HCT116 (cell line): Measurements from ENCODE around the gene PPP1R27. TPM values are rescaled to one million over a fixed set of nuclear protein-coding genes. Genes with fewer than 3 reads are reported as not detected.

Source experiments
- ATAC-seq: fragments of 200-7000 bp; cut with Tn5 transposase; 2 replicates; pipeline ENCODE4 v1.9.1; 2020; ENCODE audit warnings: mild to moderate bottlenecking, moderate library complexity
- BruUV-seq: library from RNA; stranded (reverse); fragments of 400-500 nt; replicated peaks from 2 replicates; lab custom pipeline; 2021; lab: Mats Ljungman, UMichigan
- CTCF ChIA-PET: fragments of 300-600 bp; sonication (Branson Sonifier 250); formaldehyde crosslinking; loops from one replicate; lab custom pipeline; 2021; ENCODE audit warnings: antibody characterized with exemption; lab: Charles Lee
- POLR2A ChIA-PET: fragments of 300-600, 350-600 bp; sonication (Branson Sonifier 250); formaldehyde crosslinking; loops from one replicate; lab custom pipeline; 2021; ENCODE audit warnings: antibody characterized with exemption; lab: Charles Lee
- RAD21 ChIA-PET, 2 experiments: fragments of 300-600 bp; sonication (Branson Sonifier 250); formaldehyde crosslinking; loops; one replicate each; lab custom pipeline; 2023; ENCODE audit warnings: low total read pairs in 2 of 2; ENCODE audit not compliant: uncharacterized antibody in 2 of 2, unreplicated experiment in 2 of 2, low non-redundant PET in 1 of 2; lab: Charles Lee
- DNase-seq: peaks from one replicate; pipeline ENCODE4 v3.0.0-alpha.2; 2010; ENCODE audit warnings: low read depth, low spot score
- H2AFZ ChIP-seq: fragments of 200-600 bp; shearing (Covaris generic), sonication (generic); 2 replicates; pipeline ENCODE4 v1.6.1; 2017; ENCODE audit warnings: low read depth, mixed run types, mixed read lengths, antibody characterized with exemption, low read length; ENCODE audit not compliant: poor library complexity, severe bottlenecking
- H3K27ac ChIP-seq: 2 replicates; pipeline ENCODE4 v1.5.1; 2012; ENCODE audit warnings: low read depth, low read length
- H3K27me3 ChIP-seq: fragments of 200-600 bp; sonication (generic); 2 replicates; pipeline ENCODE4 v1.6.1; 2016; ENCODE audit warnings: mixed run types, low read length, mixed read lengths; ENCODE audit not compliant: insufficient read depth
- H3K36me3 ChIP-seq, 2 experiments: fragments of 200-500 bp in 1 of 2; fragments of 200-600 bp in 1 of 2; sonication (Bioruptor generic) in 1 of 2; sonication (generic) in 1 of 2; 2 replicates each; pipeline versions ENCODE4 v1.5.1 to v1.6.1; 2014 to 2016; ENCODE audit warnings: low read length in 2 of 2, inconsistent platforms in 1 of 2, mixed read lengths in 1 of 2, mixed run types in 1 of 2; ENCODE audit not compliant: insufficient read depth in 2 of 2, control insufficient read depth in 1 of 2
- H3K4me1 ChIP-seq, 2 experiments: fragments of 200-600 bp in 1 of 2; sonication (generic) in 1 of 2; 2 replicates each; pipeline versions ENCODE4 v1.5.1 to v1.6.1; 2012 to 2017; ENCODE audit warnings: low read length in 2 of 2, inconsistent platforms in 1 of 2, mild to moderate bottlenecking in 1 of 2, mixed read lengths in 1 of 2, mixed run types in 1 of 2, moderate library complexity in 1 of 2; ENCODE audit not compliant: insufficient read depth in 2 of 2, control insufficient read depth in 1 of 2
- H3K4me2 ChIP-seq: fragments of 200-600 bp; sonication (generic); 2 replicates; pipeline ENCODE4 v1.6.1; 2017; ENCODE audit warnings: mixed run types, low read length, mixed read lengths
- H3K4me3 ChIP-seq, 2 experiments: fragments of 200-600 bp in 1 of 2; sonication (generic) in 1 of 2; replicated peaks in 1 of 2; 2 replicates each; pipeline ENCODE4 v1.5.1; 2011 to 2016; ENCODE audit warnings: low read length in 2 of 2, control low read depth in 1 of 2, low read depth in 1 of 2, mild to moderate bottlenecking in 1 of 2, mixed read lengths in 1 of 2, mixed run types in 1 of 2
- H3K79me2 ChIP-seq: fragments of 200-600 bp; sonication (generic); 2 replicates; pipeline ENCODE4 v1.6.1; 2017; ENCODE audit warnings: mild to moderate bottlenecking, mixed run types, low read length, moderate library complexity, mixed read lengths; ENCODE audit not compliant: insufficient read depth
- H3K9ac ChIP-seq: fragments of 200-600 bp; sonication (generic); 2 replicates; pipeline ENCODE4 v1.6.1; 2016; ENCODE audit warnings: low read length, mixed read lengths
- H3K9me2 ChIP-seq: fragments of 200-600 bp; sonication (generic), shearing (Covaris generic); 2 replicates; pipeline ENCODE4 v1.6.1; 2017; ENCODE audit warnings: mixed run types, mild to moderate bottlenecking, moderate library complexity; ENCODE audit not compliant: insufficient read depth
- H3K9me3 ChIP-seq, 2 experiments: fragments of 200-500 bp in 1 of 2; fragments of 200-600 bp in 1 of 2; sonication (Bioruptor generic) in 1 of 2; sonication (generic) in 1 of 2; 2 replicates each; pipeline ENCODE4 v1.6.1; 2014 to 2017; ENCODE audit warnings: low read length in 2 of 2, mixed read lengths in 2 of 2, inconsistent platforms in 1 of 2, low read depth in 1 of 2, mild to moderate bottlenecking in 1 of 2, mixed run types in 1 of 2, moderate library complexity in 1 of 2; ENCODE audit not compliant: control insufficient read depth in 1 of 2, insufficient read depth in 1 of 2
- H4K20me1 ChIP-seq: fragments of 200-600 bp; sonication (generic), shearing (Covaris generic); 2 replicates; pipeline ENCODE4 v1.6.1; 2017; ENCODE audit warnings: mixed run types, mild to moderate bottlenecking, moderate library complexity; ENCODE audit not compliant: insufficient read depth
- CBX3 ChIP-seq: IDR thresholded peaks from 2 replicates; pipeline ENCODE4 v1.6.1; 2012; ENCODE audit warnings: low read depth
- CEBPB ChIP-seq: IDR thresholded peaks from 2 replicates; pipeline ENCODE4 v1.6.1; 2012; ENCODE audit warnings: low read depth
- EGR1 ChIP-seq: IDR thresholded peaks from 2 replicates; pipeline ENCODE4 v1.6.1; 2012; ENCODE audit warnings: low read depth
- ELF1 ChIP-seq: IDR thresholded peaks from 2 replicates; pipeline ENCODE4 v1.6.1; 2012; ENCODE audit warnings: low read depth, borderline replicate concordance
- EZH2phosphoT487 ChIP-seq: fragments of 200-600 bp; IDR thresholded peaks from 2 replicates; pipeline ENCODE4 v1.6.1; 2018; ENCODE audit warnings: antibody characterized with exemption, borderline replicate concordance
- JUND ChIP-seq: IDR thresholded peaks from 2 replicates; pipeline ENCODE4 v1.6.1; 2012
- MAX ChIP-seq: IDR thresholded peaks from 2 replicates; pipeline ENCODE4 v1.6.1; 2012
- REST ChIP-seq: IDR thresholded peaks from 2 replicates; pipeline ENCODE4 v1.6.1; 2012; ENCODE audit warnings: low read depth
- SIN3A ChIP-seq: IDR thresholded peaks from 2 replicates; pipeline ENCODE4 v1.6.1; 2012; ENCODE audit warnings: low read depth
- SP1 ChIP-seq: IDR thresholded peaks from 2 replicates; pipeline ENCODE4 v1.6.1; 2012; ENCODE audit warnings: low read depth
- SRF ChIP-seq: IDR thresholded peaks from 2 replicates; pipeline ENCODE4 v1.6.1; 2012; ENCODE audit warnings: low read depth
- YY1 ChIP-seq: IDR thresholded peaks from 2 replicates; pipeline ENCODE4 v1.6.1; 2011; ENCODE audit warnings: low read length, low read depth, moderate library complexity, mild to moderate bottlenecking; ENCODE audit not compliant: insufficient replicate concordance; ENCODE audit errors: extremely low read depth
- ZBTB33 ChIP-seq: IDR thresholded peaks from 2 replicates; pipeline ENCODE4 v1.6.1; 2011; ENCODE audit warnings: mild to moderate bottlenecking, low read length, moderate library complexity; ENCODE audit not compliant: insufficient replicate concordance; ENCODE audit errors: extremely low read depth
- ZFX ChIP-seq: fragments of 450-650 bp; IDR thresholded peaks from 2 replicates; pipeline ENCODE4 v1.6.1; 2017
- ZNF274 ChIP-seq: fragments of 200-500 bp; sonication (Bioruptor generic); IDR thresholded peaks from 2 replicates; pipeline ENCODE4 v1.6.1; 2014; ENCODE audit warnings: mild to moderate bottlenecking, low read depth, low read length, inconsistent platforms
- intact Hi-C: fragments of 100-400 bp; cut with micrococcal nuclease; formaldehyde crosslinking; loops from 2 replicates; pipeline ENCODE4 v1.10.0; 2022
- total RNA-seq: library from RNA; stranded (reverse); gene quantifications from one replicate; pipeline ENCODE4 v1.2.1, GENCODE V29; 2021; ENCODE audit not compliant: unreplicated experiment
- TF ChIP-seq, protein P1 (sequence below): IDR thresholded peaks from 2 replicates; pipeline ENCODE4 v1.6.1; 2012

PPP1R27 gene
- total RNA-seq, 1 experiment from 2014 or later = not detected

DNA sequence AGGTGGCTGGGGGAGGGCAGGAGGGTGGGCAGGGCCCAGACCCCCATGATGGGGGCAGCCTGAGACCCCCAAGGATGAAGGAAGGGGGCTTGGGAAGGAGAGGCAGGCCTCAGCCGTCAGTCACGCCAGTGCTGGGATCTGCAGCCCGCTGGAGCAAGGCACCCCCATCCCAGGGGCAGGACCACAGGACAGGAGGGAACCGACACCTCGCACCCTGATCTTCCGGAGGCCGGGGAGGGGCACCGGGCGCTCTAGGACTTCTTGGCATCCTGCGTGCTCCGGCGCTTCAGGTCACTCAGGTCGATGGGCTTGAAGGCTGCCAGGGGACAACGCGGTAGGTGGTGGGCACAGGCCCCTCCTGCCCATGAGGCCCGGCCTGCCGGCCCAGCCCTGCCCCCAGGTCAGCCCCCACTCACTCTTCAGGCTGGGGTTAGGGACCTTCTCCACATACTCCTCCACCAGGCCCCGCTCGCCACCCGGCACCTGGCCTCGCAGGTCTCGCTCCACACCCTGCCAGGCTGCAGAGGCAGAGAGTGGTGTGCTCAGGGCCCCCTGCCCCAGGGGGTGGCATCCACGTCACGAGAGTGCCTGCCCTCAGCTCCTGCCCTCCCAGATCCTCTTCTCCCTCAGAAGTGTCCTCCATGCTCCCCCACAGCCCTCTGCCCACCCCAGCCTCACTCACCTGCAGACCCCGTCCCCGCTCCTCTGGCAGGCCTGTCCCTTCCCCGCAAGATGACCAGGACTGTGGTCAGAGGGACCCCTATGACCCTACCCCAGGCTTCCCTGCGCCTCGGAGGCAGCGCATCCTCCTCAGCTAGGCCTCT lies 11.6 kb downstream of the PPP1R27 start (continued):
- TF ChIP-seq SRF = no peak
- TF ChIP-seq JUND = no peak

- ChIA-PET POLR2A (interaction anchor here (1.0 to 2.4 kb wide), 3 partner anchors 11 to 45 kb away, joined by 3 to 8 read pairs (median 5); partner anchors contain the start of gene MCRIP1), RAD21 (interaction anchor here in 1 of 2 experiments (0.9 kb wide), 1 partner anchor 28 kb away, joined by 3 read pairs; no protein-coding TSS in a partner anchor), CTCF (interaction anchor here (0.7 to 1.6 kb wide), 13 partner anchors 11 to 120 kb away, joined by 3 to 10 read pairs (median 4); partner anchors contain the start of genes MCRIP1, MRPL12 and P4HB)
- intact Hi-C loops = no loop called here
- Histone ChIP-seq H3K9ac (peak overlapping the region; percentile 41), H3K4me1 (peaks cover 21 to 24% of the 10 kb centered on the region in 2 experiments), H3K4me3 (no peak overlapping the region), H3K4me2 (peak overlapping the region; percentile 61), H3K27me3 (no peaks in the 10 kb centered on the region), H3K27ac (peak overlapping the region; percentile 74), H3K36me3 (no peaks in the 10 kb centered on the region), H3K79me2 (no peaks in the 10 kb centered on the region), H3K9me2 (no peaks in the 10 kb centered on the region), H3K9me3 (no peaks in the 10 kb centered on the region), H2AFZ (no peak overlapping the region), H4K20me1 (no peaks in the 10 kb centered on the region)
- no peak for ATAC-seq
- TF ChIP-seq JUND = no peak
- no peak for TF ChIP-seq YY1
- TF ChIP-seq ELF1 = no peak
- TF ChIP-seq CEBPB = no peak
- no peak for TF ChIP-seq MAX
- TF ChIP-seq, protein P1, sequence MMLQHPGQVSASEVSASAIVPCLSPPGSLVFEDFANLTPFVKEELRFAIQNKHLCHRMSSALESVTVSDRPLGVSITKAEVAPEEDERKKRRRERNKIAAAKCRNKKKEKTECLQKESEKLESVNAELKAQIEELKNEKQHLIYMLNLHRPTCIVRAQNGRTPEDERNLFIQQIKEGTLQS = no peak
- TF ChIP-seq SIN3A = no peak
- TF ChIP-seq ZBTB33 = no peak
- no peak for TF ChIP-seq CBX3
- no peak for TF ChIP-seq REST
- no peak for TF ChIP-seq EGR1
- no peak for TF ChIP-seq SP1
- TF ChIP-seq EZH2phosphoT487 = no peak
- TF ChIP-seq ZNF274 = no peak
- TF ChIP-seq SRF = no peak
- TF ChIP-seq ZFX = no peak
- no TSS peak for BruUV-seq
- DNase-seq = no peak
Observed at GRCh38 chr17:81822312-81822637, 12.6 kb downstream of the PPP1R27 start.
